Measurements from ENCODE around the gene MTG2.

Gene MTG2

DNA sequence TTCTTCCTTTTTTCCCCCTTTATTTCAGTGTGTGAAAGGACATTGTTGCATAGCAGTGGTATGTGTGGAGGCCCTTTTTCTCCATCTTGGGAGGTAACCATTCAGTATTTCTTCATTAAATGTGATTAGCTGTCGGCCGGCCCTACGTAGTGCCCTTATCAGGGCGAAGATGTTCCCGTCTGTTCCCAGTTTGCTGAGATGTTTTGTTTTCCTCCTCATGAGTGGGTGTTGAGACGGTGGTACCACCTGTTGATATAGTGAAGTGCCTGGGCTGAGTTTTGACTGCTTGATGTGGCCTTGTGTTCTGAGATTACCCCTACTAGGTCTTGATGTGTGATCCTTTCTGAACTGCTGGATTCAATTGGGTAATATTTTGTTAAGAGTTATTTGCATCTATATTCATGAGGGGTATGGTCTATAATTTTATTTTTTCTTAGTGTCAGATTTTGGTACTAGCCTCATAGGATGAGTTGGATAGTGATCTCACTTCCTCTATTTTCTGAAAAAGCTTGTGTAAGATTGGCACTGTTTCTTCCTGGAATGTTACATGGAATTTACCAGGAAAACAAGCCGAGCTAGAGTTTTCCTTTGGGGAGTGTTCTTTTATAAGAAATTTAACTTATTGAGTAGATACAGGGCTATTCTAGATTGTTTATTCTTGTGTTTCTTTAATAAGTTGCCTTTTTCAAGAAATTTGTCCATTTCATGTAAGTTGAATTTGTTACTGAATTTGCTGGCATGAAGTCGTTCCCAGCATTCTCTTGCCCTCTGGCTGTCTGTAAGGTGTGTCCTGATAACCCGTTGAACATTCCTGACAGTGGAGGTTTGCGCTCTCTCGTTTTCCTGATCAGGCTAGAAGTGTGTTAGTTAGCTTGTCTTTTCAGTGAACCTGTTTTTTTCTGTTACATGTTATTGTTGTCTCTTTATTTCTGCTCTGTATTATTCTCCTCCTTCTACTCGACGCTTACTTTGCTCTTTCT lies 4.3 kb downstream of the MTG2 start:
- no peak for FAIRE-seq

DNA sequence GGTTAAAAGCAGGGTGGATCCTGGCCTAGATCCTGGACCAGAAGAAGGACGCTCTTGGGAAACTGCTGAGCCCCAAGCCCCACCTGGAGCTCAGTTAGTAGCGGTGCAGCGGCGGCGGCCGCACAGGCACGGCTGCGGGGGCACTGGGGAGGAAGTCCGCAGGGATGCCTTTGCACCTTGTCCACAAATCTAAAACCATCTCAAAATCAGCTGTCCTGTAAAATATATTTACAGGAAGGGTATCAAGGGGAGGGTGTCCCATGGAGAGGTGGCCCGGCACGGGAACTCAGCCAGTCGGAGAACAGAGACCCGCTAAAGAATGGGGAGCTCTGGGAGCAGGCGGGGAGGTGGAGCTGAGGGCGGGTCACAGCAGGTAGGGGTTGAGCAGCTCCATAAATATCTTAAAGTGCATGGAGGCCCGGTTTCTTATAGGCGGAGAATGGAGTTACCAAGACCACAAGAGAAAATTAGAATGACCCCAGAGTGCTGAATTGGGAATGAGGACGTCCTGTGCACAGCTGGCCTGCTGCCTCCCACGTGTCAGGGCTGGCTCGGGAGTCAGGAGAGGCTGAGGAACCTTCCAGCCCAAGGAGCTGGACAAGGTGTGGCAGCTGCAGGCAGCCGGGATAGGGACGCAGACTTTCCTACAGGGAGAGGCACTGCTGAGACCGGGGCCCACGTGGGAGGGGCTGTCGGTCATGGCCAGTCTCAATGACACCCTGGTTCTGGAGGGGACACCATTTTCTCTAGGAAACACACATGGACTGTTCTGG lies 8.0 kb downstream of the MTG2 start:
- no peak for FAIRE-seq

DNA sequence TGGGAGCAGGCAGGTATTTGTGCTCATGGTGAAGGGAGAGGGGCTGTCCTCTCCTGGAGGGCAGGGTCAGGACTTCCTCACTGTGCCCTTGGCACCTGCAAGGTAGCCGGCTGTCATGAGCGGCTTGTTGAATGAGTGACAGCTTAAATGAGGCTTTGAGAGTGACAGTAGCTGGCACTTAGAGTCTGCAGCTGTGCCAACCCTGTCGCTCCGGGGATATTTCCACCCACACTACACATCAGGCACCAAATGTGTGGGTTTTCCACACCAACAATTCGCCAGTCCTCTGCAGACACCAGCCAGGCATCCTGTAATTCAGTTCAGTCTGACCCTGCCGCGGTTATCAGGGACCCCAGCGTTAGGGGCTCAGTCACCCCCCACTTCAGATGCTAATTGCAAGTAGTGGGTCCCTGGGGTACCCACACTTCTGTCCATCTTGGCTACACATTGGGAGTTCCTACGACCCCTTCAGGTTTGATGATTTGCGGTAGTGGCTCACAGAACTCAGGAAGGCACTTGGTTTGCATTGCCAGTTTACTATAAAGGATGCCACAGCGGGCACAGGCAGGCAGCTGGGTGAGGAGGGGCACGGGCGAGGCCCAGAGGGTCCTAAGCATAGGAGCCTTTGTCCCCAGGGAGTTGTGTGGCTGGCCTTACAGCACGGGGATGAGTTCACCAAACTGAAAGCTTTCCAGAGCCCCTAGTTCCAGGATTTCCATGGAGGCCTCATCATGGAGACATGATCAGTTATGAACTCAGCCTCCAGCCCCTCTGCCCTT lies 9.1 kb downstream of the MTG2 start:
- FAIRE-seq, result no peak

DNA sequence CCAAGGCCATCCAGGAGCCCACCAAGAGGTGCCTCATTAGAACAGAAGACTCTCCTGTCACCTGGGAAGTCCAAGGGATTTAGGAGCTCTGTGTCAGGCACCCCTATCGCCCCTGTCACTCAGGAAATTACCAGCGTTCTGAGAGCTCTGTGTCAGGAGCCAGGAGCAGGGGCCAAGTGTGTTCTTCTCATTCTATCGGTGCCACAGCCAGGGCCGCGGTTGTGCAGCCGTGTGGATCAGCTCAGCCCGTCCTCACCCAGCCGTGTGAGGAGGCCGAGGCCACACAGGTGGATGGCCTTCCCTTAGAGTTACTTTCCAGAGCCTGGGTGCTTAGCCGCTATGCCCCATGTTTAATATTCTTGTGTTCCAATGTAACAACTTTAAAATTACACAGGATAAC lies 9.8 kb downstream of the MTG2 start:
- FAIRE-seq, result no peak

DNA sequence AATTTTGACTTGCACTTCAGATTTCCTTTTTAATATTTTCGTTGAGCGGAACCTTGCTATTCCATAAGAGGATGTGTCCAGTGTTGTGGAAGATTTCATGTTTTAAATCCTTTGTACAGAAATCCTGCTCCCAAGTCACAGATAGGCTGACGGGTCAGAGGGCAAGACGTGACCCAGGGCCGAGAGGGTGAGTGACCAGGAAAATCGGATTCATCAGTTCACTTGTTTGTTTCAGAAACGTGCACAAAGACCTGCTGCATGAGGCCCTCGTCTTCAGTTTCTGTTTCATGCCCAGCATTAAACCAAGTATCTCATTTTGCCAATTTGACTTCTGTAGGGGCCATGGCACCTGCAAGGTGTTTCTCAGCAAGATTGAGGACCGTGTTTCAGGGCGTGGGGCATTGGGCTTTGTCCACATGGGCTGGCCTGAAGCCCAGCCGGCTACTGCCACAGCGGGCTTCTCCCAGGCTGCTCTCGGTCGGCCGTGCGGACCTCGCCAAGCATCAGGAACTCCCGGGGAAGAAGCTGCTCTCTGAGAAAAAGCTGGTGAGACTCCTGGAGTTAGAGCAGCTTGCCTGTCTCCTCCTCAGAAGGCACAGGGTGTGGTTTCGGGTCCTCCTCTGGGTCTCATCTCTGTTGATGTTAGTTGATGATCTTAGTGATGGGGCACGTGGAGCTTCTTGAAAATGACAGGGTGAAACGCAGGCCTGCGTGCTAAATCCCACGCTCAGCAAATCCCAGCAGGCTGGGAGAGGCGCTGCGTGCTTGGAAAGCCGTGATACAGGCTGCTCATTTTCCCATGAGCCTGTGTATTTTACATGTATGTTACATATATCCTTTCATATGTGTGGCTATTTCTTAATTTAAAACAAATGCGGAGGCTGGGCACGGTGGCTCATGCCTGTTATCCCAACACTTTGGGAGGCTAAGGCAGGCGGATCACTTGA lies 10.5 kb downstream of the MTG2 start:
- no peak for FAIRE-seq

DNA sequence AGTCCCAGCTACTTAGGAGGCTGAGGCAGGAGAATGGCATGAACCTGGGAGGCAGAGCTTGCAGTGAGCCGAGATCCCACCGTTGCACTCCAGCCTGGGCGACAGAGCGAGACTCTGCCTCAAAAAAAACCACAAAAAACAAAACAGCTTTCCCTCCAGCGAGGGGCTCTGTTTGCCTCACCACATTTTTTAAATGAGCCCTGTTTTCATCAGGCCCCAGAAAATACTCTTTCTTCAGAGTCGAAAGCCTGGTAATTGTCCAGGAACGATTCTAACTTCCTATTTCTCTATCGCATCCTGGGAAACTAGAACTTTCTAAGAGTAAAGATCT lies 12.2 kb downstream of the MTG2 start:
- no peak for FAIRE-seq

DNA sequence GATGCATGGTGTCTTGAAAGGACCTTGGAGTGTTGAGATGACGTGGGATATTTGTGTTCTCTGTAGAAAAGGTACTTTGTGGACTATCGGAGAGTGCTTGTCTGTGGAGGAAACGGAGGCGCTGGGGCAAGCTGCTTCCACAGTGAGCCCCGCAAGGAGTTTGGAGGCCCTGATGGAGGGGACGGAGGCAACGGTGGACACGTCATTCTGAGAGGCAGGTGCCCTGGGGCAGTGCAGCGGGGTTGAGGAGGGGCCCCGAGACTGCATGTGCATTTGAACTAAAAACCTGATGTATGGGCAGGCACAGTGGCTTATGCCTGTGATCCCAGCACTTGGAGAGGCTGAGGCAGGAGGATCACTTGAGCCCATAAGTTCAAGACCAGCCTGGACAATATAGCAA lies 12.9 kb downstream of the MTG2 start:
- FAIRE-seq, result no peak

DNA sequence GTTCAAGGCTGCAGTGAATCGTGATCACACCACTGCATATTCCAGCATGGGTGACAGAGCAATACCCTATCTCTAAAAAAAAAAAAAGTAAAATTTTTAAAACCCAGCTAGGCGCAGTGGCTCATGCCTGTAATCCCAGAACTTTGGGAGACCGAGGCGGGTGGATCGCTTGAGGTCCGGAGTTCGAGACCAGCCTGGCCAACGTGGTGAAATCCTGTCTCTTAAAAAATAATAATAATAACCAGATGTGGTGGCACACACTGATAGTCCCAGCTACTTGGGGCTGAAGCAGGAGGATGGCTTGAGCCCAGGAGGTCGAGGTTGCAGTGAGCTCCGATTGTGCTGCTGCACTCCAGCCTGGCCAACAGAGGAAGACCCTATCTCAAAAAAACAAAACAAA lies 13.5 kb downstream of the MTG2 start:
- FAIRE-seq, result no peak

DNA sequence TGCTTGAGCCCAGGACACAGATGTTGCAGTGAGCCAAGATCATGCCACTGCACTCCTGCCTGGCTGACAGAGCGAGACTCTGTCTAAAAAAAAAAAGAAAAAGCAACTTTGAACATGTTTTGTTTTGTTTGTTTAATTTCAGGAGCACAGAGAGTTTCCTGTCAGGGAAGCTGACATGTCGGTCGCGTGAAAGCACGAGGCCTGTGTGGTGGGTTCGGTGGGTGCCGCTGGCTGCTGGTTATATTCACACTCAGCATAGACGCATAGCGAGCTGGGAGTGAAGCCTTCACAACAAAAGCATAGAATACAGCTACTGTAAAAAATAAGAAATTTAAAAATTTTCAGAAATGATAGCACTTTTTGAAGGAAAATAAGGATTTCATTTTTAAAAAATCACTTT lies 14.5 kb downstream of the MTG2 start:
- no peak for FAIRE-seq

DNA sequence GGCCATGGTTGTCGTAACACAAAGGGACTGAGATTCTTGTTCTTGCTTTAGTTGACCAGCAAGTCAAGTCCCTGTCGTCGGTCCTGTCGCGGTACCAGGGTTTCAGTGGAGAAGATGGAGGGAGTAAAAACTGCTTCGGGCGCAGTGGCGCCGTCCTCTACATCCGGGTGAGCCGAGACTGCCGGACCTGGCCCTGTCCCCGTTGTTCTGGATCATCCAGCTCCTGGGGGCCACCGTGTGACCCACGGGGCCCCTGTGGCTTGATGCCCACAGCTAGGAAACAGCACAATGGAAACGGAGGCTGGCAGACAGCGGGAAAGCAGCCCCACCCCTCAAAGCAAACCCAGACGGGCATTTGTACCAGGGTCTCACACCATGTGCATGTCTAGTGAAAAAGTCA lies 15.0 kb downstream of the MTG2 start:
- FAIRE-seq, result no peak

DNA sequence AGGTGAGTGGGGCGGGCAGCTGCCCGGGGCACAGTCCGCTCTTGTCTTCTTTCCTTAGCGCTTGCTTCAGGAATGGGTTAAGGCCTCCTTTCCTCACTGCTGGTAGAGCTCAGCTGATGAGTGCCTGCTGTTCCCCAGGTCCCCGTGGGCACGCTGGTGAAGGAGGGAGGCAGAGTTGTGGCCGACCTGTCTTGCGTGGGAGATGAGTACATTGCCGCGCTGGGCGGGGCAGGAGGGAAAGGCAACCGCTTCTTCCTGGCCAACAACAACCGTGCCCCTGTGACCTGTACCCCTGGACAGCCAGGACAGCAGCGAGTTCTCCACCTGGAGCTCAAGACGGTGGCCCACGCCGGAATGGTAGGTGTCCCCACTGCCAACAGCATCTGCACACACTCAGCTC lies 15.7 kb downstream of the MTG2 start:
- no peak for FAIRE-seq

DNA sequence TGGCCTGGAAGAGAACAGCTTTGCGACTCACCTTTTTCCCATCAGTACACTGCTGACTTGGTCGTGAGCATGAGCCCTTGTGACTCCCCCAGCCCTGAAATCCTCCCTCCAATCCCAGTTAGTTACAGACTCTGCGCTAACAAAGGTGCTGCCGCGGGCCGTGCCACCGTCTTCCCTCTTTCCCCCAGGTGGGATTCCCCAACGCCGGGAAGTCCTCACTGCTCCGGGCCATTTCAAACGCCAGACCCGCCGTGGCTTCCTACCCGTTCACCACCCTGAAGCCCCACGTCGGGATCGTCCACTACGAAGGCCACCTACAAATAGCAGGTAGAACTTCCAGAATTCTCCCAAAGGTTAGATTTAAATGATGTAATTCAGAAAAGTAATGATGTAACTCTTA lies 16.1 kb downstream of the MTG2 start:
- FAIRE-seq, result no peak

DNA sequence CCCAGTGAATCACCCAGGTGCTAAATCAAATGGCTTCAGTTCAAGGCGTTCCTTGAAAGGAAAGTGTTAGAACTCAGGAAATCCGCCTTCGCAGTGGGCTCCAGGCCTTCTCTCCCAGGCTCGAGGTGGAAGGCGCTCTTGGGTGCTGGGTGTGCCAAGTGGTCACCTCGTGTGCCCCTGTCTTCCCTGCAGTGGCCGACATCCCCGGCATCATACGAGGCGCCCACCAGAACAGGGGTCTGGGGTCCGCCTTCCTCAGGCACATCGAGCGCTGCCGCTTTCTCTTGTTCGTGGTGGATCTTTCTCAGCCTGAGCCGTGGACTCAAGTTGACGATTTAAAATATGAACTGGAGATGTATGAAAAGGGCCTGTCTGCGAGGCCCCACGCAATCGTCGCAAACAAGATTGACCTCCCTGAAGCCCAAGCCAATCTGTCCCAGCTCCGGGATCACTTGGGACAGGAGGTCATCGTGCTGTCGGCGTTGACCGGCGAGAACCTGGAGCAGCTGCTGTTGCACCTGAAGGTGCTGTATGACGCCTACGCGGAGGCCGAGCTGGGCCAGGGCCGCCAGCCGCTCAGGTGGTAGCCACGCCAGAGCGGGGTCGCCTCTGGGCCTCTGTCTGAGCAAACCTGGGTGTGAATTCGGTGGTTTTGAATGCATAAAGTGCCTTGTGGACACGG lies 17.8 kb downstream of the MTG2 start:
- FAIRE-seq, result no peak

DNA sequence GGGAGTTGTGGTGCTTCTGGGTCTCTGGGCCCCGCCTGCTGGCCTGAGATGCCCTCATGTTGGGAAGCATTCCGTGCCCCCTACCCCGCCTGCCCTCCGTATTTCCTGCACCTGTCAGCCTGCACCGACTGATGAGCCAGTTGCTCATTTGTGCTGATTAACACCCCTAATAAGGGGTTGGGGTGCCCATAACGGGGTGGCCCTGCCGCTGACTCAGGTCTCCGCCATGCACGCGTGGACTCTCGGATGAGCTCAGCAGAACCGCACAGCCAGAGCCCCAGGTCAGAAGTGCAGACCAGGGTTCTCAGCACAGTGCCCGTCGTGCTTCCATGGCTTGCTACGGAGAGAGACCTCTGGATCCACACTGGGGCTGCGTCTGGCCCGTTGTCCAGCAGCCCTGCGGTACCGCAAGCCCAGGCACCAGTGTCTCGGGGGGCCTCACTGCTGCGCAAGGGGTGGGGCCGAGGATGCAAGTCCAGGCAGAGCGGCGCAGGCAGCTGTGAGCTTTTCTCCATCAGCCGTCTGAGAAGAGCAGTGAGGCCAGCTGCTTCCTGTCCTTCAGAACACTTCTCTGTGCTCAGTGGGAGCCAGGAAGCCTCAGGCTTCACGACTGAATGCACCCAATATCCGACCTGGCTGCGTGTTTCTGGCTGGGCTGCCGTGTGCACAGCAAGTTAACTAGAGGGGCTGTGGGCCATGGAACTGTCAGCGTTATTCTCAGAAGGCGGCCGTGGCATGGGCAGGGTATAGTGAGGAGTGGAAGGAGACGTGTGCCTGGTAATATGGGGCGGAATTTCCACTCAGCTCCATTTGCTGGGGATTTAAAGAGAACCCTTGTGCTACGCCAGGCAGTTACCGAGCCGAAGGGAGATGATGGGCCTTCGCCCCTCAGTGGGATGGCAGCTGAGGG lies 18.6 kb downstream of the MTG2 start:
- FAIRE-seq, result no peak

DNA sequence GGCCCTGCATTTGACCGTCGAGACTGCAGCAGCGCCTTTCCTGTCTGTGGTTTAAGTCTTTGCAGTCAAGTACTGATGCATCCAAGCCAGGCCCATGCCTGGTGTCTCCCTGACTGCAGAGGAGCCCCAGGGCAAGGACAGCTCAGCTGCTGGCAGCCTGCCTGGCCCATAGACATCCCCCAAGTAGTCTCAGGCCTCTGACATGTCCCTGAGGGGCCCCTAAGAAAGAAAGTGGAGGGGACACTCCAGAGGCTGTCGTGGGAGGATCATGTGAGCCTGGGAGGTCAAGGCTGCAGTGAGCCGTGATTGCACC lies 19.2 kb downstream of the MTG2 start:
- no peak for FAIRE-seq

DNA sequence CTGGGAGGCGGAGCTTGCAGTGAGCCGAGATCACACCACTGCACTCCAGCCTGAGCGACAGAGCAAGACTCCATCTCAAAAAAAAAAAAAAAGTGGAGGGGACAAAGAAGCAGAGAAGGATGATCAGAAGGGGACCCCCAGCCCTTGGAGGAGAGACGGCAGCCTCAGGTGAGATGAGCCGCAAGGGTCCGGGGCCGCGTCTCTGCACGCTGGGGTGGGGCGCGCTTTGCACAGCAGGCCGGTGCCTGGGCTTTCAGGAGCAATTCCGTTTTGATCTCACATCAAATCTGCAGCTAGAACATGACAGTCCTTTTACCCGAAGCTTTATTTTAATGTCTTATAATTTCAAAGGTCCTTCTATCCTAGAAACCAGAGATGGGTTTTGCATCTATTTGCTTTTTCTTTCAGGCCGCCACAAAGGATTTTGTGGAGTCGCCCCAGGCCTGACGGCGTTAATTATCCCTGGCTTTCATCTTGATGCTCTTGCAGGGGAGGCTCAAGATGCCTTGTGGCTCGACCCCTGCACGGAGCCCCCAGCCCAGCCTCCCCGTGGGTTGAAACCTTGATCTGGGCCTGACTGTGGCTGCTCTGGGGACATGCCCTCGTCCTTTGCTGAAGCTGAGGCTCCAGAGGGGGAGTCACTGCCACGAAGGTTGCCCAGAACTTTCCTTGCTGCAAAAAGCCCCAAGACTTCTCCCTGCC lies 20.0 kb downstream of the MTG2 start:
- no peak for FAIRE-seq

DNA sequence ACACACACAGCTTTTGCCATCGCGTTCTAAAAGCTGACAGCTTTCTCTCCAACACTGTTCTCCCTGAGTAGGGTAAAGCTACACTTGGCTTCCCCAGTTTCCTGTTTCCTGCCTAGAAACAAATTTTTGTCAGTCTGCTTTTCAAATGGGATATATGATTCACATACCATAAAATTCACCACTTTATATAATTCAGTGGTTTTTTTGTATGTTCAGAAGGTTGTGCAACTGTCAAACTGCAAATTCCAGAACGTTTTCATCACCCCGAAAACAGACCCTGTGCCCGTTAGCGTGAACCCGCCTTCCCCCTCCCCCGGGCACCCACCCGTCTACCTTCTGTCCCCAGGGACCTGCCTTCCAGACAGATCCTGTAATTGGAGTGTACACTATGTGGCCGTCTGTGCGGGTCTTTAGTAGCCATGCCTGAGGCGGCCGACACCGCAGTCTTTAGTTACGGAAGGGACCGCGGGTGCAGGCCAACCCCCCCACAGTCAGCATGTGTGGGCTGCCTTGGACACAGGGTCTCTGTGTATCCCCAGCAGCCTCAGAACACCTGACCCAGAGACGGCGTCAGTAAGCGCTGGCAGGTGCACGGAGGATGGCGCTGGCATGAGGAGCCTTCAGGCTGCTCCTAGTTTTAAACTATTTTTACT lies 20.7 kb downstream of the MTG2 start:
- no peak for FAIRE-seq

DNA sequence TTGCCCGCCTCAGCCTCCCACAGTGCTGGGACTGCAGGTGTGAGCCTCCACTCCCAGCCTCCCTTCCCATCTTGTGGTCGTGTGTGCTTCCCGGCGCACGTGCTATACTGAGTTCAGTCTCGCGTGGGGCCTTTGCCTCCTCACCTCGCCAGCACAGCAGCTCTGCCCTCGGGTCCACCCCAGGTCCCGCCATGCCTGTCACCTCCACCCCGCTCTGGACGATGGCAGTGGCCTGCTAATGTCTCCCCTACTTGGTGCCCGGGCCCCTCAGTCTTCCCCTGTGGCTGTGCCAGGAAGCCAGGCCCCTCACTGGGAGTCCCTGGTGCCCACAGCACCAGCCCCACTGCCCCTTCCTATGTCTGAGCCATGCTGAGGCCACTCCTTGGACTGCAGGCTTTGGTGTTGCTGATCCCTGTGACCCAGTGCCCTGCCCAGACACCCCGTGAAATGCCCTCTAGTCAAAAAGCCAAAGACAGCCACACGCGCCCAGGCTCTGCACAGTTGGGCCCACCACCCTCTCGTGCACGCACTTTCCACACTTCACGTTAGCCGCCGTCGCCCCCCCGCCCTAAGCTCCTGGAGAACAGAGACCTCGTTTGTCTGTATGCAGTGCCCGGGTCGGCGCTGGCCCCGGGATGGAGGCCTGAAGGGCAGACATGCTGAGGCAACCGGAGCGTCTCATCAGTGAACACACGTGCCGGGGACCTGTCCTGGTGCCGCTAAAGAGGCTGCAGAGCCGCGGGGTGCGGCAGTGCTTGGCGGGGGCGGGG lies 23.0 kb downstream of the MTG2 start:
- no peak for FAIRE-seq

DNA sequence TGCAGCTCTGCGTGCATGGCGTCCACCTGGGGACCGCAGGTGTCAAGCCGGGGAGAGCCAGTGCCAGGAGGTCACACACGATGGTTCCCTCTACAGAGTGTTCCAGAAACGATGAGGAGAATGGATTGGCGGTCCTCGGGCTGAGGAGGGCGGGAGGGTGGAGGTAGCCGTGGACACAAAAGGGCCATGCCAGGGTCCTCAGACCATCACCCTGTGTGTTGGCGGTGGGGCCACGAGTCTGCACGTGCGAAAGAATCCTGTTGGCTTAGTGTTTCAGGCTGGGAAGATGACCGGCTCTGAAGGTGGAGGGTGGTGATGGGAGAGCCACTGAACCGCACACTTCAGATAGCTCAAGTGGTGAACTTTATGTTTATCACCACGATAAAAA lies 23.6 kb downstream of the MTG2 start:
- FAIRE-seq, result no peak
